ENCODE measurements around the gene FYB2.

FYB2 gene, protein sequence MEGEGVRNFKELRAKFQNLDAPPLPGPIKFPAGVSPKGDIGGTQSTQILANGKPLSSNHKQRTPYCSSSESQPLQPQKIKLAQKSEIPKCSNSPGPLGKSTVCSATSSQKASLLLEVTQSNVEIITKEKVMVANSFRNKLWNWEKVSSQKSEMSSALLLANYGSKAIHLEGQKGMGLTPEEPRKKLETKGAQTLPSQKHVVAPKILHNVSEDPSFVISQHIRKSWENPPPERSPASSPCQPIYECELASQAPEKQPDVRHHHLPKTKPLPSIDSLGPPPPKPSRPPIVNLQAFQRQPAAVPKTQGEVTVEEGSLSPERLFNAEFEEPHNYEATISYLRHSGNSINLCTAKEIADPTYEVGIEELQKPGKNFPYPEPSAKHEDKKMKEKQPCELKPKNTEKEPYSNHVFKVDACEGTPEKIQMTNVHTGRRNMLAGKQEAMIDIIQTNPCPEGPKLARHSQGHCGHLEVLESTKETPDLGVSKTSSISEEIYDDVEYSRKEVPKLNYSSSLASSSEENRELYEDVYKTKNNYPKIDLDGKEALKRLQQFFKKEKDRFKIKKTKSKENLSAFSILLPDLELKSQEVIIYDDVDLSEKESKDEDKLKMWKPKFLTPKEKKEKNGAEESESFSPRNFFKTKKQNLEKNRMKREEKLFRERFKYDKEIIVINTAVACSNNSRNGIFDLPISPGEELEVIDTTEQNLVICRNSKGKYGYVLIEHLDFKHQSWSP

GRCh38 chr1:56819387-56819899 is at the start of gene FYB2:
FYB2 (minus strand) TSS chr1:56819404; CDS start chr1:56819290, 114 bp downstream.
- DNase-seq (ENCODE audit: extremely low read depth in 1 of 2, low read depth in 1 of 2): no peak

DNA sequence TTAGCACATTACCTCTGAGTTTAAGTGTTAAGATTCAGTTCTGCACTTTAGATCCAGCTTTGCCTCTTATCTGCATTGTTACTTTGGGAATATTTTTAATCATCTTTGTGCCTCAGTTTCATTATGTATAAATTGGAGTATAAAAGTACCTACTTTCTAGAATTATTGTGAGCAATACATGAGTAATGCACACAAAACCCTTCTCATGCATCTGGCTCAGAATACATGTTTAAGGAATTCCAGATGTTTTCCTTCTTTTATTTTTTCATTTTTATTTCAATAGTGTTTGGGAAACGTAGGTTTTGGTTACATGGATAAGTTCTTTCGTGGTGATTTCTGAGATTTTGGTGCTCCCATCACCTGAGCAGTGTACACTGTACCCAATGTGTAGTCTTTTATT is 49.6 kb upstream of the FYB2 start:
- no peak for DNase-seq (ENCODE audit: extremely low read depth in 1 of 2, low read depth in 1 of 2)

GRCh38 chr1:56867491-56867890 is 48.3 kb upstream of the FYB2 start:
- DNase-seq (ENCODE audit: extremely low read depth in 1 of 2, low read depth in 1 of 2): no peak

- DNase-seq (ENCODE audit: extremely low read depth in 1 of 2, low read depth in 1 of 2): no peak
These were observed 47.5 kb upstream of the FYB2 start for GRCh38 chr1:56866656-56867055.

DNA sequence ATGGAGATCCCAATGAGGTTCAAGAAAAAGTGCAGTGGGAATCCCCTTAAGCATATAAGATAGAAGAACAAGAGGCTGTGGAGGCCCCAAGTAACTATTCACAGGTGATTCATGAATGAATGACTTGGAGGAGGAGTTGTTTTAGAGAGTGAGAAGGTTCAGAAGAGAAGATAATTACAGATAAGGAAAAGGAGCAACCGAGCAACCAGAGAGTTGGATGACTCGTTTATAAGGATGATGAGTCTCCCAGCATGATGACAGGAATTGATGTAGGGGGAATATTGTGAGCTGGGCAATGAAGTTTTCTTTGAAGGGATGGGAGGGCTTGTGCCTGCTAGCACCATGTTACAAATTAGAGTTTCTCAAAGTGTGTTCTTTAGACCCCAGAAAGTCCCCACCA is 45.2 kb upstream of the FYB2 start:
- DNase-seq (ENCODE audit: extremely low read depth in 1 of 2, low read depth in 1 of 2): no peak

GRCh38 chr1:56863265-56863992 is 44.2 kb upstream of the FYB2 start:
- no peak for DNase-seq (ENCODE audit: extremely low read depth in 1 of 2, low read depth in 1 of 2)

GRCh38 chr1:56859287-56859686 is 40.1 kb upstream of the FYB2 start:
- no peak for DNase-seq (ENCODE audit: extremely low read depth in 1 of 2, low read depth in 1 of 2)

- DNase-seq (ENCODE audit: extremely low read depth in 1 of 2, low read depth in 1 of 2): no peak
These were observed 37.0 kb upstream of the FYB2 start for GRCh38 chr1:56856186-56856585.

DNA sequence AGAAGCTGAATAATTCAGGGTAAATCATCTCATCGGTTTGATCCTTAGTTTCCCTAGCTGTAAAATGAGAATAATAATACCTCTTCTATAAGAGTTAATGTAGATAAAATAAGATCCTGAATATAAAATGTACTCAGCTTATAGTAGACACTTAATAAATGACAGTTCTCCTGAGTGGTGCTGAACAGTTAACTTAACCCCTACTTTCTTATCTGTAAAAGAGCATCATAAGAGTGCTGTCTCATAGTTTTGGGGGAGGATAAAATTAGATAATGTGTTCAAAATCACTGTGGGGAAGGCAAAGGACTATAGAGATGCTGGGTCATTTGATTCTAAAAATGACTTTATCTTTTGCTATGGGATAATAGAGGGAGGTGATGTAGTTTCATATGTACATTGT is 36.0 kb upstream of the FYB2 start:
- DNase-seq (ENCODE audit: extremely low read depth in 1 of 2, low read depth in 1 of 2): no peak

DNA sequence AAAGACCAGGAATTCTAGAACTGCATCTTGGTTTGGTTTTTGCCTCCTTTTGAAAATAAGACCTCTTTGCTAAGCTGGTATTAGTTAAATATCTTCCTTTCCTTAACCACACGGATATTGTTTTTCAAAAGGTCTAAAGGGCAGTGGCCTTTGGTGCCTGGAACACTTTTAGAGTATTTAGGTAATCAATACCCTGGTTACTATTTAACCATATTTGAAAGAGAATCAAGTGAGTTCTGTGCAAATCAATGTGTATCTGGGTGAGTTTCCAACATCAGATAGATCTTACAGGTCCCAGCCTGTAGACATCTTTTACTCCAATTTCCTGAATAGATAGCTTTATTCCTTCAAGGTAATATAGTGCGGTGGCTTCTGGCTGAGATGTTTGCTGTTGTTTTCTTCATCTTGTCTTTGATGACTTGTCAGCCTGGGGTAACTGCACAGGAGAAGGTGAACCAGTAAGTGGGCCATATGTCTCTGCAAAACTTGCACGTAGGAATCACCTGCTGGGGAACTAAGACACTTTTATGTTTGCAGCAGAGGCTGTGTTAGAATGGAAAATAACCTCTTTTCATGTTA is 35.4 kb upstream of the FYB2 start, which contains the start of gene C8A:
Gene C8A, plus strand, starts transcription at position 277 of the 579 bp plus-strand sequence. Its CDS starts 105 bp downstream, at position 382.
- DNase-seq (ENCODE audit: extremely low read depth in 1 of 2, low read depth in 1 of 2): no peak

DNA sequence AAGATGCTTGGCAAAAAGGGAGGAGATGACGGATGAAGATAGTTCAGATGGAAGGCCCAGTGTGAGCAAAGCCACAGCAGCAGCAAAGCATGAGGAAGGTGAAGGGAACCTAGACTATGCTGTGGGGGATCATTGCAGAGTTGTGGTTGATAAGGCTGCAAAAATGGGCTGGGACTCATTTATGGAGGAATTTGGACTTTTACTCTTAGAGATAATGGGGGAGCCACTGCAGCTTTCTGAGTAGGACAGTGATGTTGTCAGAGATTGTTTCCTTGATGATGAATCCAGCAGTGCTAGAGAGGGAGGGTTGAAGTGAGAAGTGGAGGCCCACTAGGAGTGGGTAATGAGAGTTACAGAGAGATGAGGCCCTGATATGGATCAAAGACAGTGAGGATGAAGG is 33.3 kb upstream of the FYB2 start:
- no peak for DNase-seq (ENCODE audit: extremely low read depth in 1 of 2, low read depth in 1 of 2)

DNA sequence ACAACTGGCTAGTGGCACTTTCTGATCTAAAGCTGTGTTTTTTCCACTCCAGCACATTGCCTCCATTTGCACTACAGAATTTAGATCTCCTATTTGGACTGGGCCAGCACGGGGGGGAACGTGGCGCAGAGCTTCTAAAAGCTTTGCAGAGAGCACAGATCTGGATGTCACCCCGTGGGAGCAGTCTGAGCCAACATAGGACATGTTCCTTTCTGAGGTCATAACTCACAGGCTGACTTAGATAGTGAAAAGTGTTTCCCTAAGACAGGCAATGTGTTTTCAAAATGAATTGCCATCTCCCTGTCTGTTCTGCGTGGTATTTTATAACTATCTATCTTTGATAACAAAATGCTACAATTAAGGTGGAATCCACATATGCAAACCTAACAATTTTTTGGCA is 31.7 kb upstream of the FYB2 start:
- DNase-seq (ENCODE audit: extremely low read depth in 1 of 2, low read depth in 1 of 2): no peak

- DNase-seq (ENCODE audit: extremely low read depth in 1 of 2, low read depth in 1 of 2): no peak
These were observed 31.2 kb upstream of the FYB2 start for GRCh38 chr1:56850411-56850810.

DNA sequence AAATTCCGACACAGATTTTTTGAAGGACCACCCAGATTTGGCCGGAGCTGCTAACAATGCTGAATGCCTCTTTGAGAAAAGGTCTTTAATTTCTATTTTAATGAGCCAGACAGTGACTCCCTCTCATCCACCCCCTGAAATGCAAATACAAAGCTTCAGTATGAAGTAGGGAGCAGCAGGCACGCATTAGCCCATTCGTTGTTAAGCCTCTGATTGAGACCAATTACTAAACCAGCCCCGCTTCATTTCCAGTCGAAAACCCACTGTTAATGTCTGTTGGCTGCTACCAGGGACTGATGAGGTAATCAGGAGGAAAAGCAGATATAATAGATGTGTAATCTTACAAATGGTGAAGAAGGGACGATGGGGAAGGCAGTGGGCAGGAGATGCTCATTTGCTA is 30.5 kb upstream of the FYB2 start:
- no peak for DNase-seq (ENCODE audit: extremely low read depth in 1 of 2, low read depth in 1 of 2)

- DNase-seq (ENCODE audit: extremely low read depth in 1 of 2, low read depth in 1 of 2): no peak
These were observed 26.1 kb upstream of the FYB2 start for GRCh38 chr1:56845343-56845742.

GRCh38 chr1:56844545-56845136 is 25.4 kb upstream of the FYB2 start:
- DNase-seq (ENCODE audit: extremely low read depth in 1 of 2, low read depth in 1 of 2): no peak

DNA sequence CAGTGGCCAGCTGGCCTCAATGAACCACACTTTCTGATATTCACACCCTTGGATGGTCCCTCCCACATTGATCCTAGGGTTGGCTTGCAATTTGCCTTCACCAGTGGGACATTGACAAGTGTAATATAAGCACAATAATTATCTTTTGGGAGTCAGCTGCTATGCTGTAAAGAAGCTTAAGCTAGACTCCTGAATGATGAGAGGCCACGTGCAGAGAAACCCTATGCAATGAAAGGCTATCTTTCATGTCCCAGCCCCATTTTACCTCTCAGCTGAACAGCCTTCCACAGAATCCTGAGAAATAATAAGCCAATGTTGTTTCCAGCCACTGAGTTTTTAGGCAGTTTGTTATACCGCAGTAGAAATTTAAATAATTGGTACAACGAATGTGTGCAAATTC is 24.3 kb upstream of the FYB2 start:
- DNase-seq (ENCODE audit: extremely low read depth in 1 of 2, low read depth in 1 of 2): no peak

DNA sequence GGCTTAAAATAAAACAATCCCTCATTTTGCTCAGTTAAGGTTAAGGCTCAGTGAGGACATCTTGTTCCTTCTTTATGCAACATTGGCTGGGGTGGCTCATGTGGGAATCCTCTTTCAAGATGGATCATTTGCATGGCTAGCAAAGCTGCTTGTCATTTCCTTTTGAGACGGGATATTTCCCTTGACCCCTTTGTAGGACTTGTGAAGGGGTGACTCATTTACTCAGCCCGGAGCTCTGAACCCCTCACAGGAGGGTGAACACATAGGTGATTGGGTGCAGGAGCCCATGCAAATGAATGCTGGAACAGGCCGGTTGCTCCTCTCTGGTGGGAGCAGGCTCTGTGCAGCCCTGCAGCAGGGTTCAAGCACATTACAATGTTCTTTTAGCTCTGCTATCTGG is 19.6 kb upstream of the FYB2 start:
- no peak for DNase-seq (ENCODE audit: extremely low read depth in 1 of 2, low read depth in 1 of 2)

- DNase-seq (ENCODE audit: extremely low read depth in 1 of 2, low read depth in 1 of 2): no peak
These were observed 18.2 kb upstream of the FYB2 start for GRCh38 chr1:56837244-56837939.

DNA sequence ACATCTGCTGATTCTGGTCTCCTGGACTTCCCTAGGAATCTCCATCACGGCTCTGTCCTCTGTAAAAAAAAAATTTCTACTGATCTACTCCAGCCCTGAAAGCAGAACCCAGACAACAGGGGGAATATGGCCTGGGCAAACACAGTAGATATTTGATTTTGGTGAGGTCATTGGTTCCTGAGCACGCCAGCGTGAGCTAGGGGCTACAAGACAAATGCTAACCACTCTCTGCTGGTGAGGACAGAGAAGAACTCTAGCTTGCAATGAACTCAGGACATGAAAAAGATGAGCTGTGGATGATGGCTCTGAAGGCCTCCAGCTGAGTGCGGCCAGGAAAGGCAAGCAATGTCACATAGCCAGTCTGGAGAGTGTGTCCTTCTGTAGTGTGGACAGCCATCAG is 17.2 kb upstream of the FYB2 start:
- DNase-seq (ENCODE audit: extremely low read depth in 1 of 2, low read depth in 1 of 2): no peak

Data from activated CD8-positive, alpha-beta memory T cell treated with anti-CD3 and anti-CD28 coated beads for 1 hour (primary cell).